CD14-positive monocyte (primary cell): ENCODE measurements around the gene KRTAP5-10. TPM values are rescaled to one million over a fixed set of nuclear protein-coding genes. Genes with fewer than 3 reads are reported as not detected.

Source experiments
- DNase-seq, 3 donors: peaks; one replicate each; pipeline ENCODE4 v3.0.0-alpha.2; 2011 to 2022
- H2AFZ ChIP-seq: 2 replicates; pipeline ENCODE4 v1.6.0; 2012; ENCODE audit warnings: mild to moderate bottlenecking, low read depth, low read length, inconsistent platforms; ENCODE audit not compliant: insufficient read depth, poor library complexity, severe bottlenecking
- H3K27ac ChIP-seq, 2 donors: 1 replicate in 1 of 2; 2 replicates in 1 of 2; pipeline ENCODE4 v1.5.1; 2012 to 2013; ENCODE audit warnings: low read length in 2 of 2, control low read depth in 1 of 2, inconsistent platforms in 1 of 2, low read depth in 1 of 2, mild to moderate bottlenecking in 1 of 2
- H3K27me3 ChIP-seq, 2 donors: one replicate each; pipeline versions ENCODE4 v1.6.0 to v1.6.1; 2011 to 2013; ENCODE audit warnings: low read length in 2 of 2; ENCODE audit not compliant: control insufficient read depth in 2 of 2, insufficient read depth in 2 of 2
- H3K36me3 ChIP-seq, 2 donors: replicated peaks in 1 of 2; 1 replicate in 1 of 2; 2 replicates in 1 of 2; pipeline versions ENCODE4 v1.5.1 to v1.6.1; 2012 to 2013; ENCODE audit warnings: low read length in 2 of 2, control low read depth in 1 of 2, inconsistent platforms in 1 of 2, mild to moderate bottlenecking in 1 of 2; ENCODE audit not compliant: insufficient read depth in 2 of 2, control insufficient read depth in 1 of 2
- H3K4me1 ChIP-seq, 2 donors: 1 replicate in 1 of 2; 2 replicates in 1 of 2; pipeline versions ENCODE4 v1.5.1 to v1.6.1; 2012 to 2013; ENCODE audit warnings: low read length in 2 of 2, control low read depth in 1 of 2, inconsistent platforms in 1 of 2, mild to moderate bottlenecking in 1 of 2, moderate library complexity in 1 of 2; ENCODE audit not compliant: insufficient read depth in 2 of 2, control insufficient read depth in 1 of 2
- H3K4me2 ChIP-seq: replicated peaks from 2 replicates; pipeline ENCODE3; 2012; ENCODE audit warnings: low read length, moderate library complexity, mild to moderate bottlenecking; ENCODE audit not compliant: poor library complexity, severe bottlenecking; ENCODE audit errors: extremely low read depth
- H3K4me3 ChIP-seq, 3 experiments: fragments of 200-600 bp in 1 of 3; sonication (generic) in 1 of 3; replicated peaks in 1 of 3; 1 replicate in 2 of 3; 2 replicates in 1 of 3; pipeline ENCODE4 v1.5.1; 2011 to 2013; ENCODE audit warnings: low read length in 3 of 3, mild to moderate bottlenecking in 3 of 3, control low read depth in 2 of 3, low read depth in 2 of 3, inconsistent platforms in 1 of 3, moderate library complexity in 1 of 3
- H3K79me2 ChIP-seq: 2 replicates; pipeline ENCODE4 v1.6.0; 2012; ENCODE audit warnings: mild to moderate bottlenecking, control low read depth, inconsistent platforms, low read length, moderate library complexity; ENCODE audit not compliant: insufficient read depth
- H3K9ac ChIP-seq: 2 replicates; pipeline ENCODE4 v1.6.0; 2017; ENCODE audit warnings: low read length, mild to moderate bottlenecking; ENCODE audit not compliant: insufficient read depth, poor library complexity, severe bottlenecking
- H3K9me3 ChIP-seq, 2 donors: replicated peaks in 1 of 2; 1 replicate in 1 of 2; 2 replicates in 1 of 2; pipeline versions ENCODE4 v1.5.1 to v1.6.1; 2012 to 2013; ENCODE audit warnings: low read length in 2 of 2, control low read depth in 1 of 2; ENCODE audit not compliant: control insufficient read depth in 1 of 2, insufficient read depth in 1 of 2
- H4K20me1 ChIP-seq: 2 replicates; pipeline ENCODE4 v1.6.0; 2012; ENCODE audit warnings: mild to moderate bottlenecking, low read length, control low read depth, moderate library complexity; ENCODE audit not compliant: insufficient read depth
- H3K27ac Mint-ChIP-seq, 7 donors: one replicate each; pipeline ENCODE4 v1.8.0; 2020; ENCODE audit warnings: mild to moderate bottlenecking in 7 of 7, mixed read lengths in 7 of 7, moderate library complexity in 6 of 7, inconsistent platforms in 2 of 7
- H3K27me3 Mint-ChIP-seq, 3 donors: one replicate each; pipeline ENCODE4 v1.8.0; 2021 to 2022; ENCODE audit warnings: low read depth in 3 of 3, mild to moderate bottlenecking in 3 of 3, mixed read lengths in 3 of 3, moderate library complexity in 3 of 3, inconsistent platforms in 1 of 3
- H3K36me3 Mint-ChIP-seq, 2 donors: one replicate each; pipeline ENCODE4 v1.8.0; 2020; ENCODE audit warnings: mixed read lengths in 2 of 2, inconsistent platforms in 1 of 2, mild to moderate bottlenecking in 1 of 2
- H3K4me1 Mint-ChIP-seq: one replicate; pipeline ENCODE4 v1.8.0; 2020; ENCODE audit warnings: mild to moderate bottlenecking, mixed read lengths
- H3K4me3 Mint-ChIP-seq, 2 donors: one replicate each; pipeline ENCODE4 v1.8.0; 2020; ENCODE audit warnings: mild to moderate bottlenecking in 2 of 2, mixed read lengths in 2 of 2, moderate library complexity in 1 of 2
- H3K9me3 Mint-ChIP-seq, 7 donors: one replicate each; pipeline ENCODE4 v1.8.0; 2020 to 2022; ENCODE audit warnings: mixed read lengths in 7 of 7, mild to moderate bottlenecking in 6 of 7, moderate library complexity in 6 of 7, inconsistent platforms in 2 of 7
- CTCF ChIP-seq: fragments of 200-600 bp; IDR thresholded peaks from one replicate; pipeline ENCODE4 v1.8.0; 2022; ENCODE audit warnings: antibody characterized with exemption, mild to moderate bottlenecking
- WGBS: methylation state at CpG from one replicate; pipeline ENCODE4 v1.1.5; 2013; ENCODE audit warnings: missing lambda C conversion rate; ENCODE audit not compliant: insufficient coverage; 5-methylcytosine and 5-hydroxymethylcytosine counted together
- intact Hi-C, 2 donors: fragments of 100-400 bp; cut with micrococcal nuclease; formaldehyde crosslinking; loops; one replicate each; pipeline versions ENCODE4 v1.15.0 to v1.15.1; 2023
- polyA plus RNA-seq, 3 donors: library from polyadenylated mRNA; depleted of rRNA in 1 of 3; unstranded in 2 of 3; stranded (reverse) in 1 of 3; fragments of 300-500 nt in 2 of 3; fragments of >200 nt in 1 of 3; fragmentation: Illumina TruSeq in 2 of 3; gene quantifications; 1 replicate in 2 of 3; 2 replicates in 1 of 3; pipeline ENCODE4 v1.2.3, GENCODE V29; 2012 to 2021

Gene KRTAP5-10
- polyA plus RNA-seq, 3 donors: not detected

GRCh38 chr11:71519546-71519945 is 45.8 kb upstream of the KRTAP5-10 start:
- no peaks in the 10 kb centered on the region for H4K20me1 ChIP-seq
- intact Hi-C loops: no loop called here
- no peaks in the 10 kb centered on the region for H3K9me3 ChIP-seq
- H3K79me2 ChIP-seq: no peaks in the 10 kb centered on the region
- H3K4me1 ChIP-seq: no peaks in the 10 kb centered on the region
- no peak overlapping the region for H2AFZ ChIP-seq
- Mint-ChIP-seq H3K36me3 (no peaks in the 10 kb centered on the region), H3K27ac (no peak overlapping the region), H3K4me1 (no peaks in the 10 kb centered on the region), H3K9me3 (peaks cover 0 to 7% (median 0%) of the 10 kb centered on the region in 7 donors), H3K4me3 (no peak overlapping the region), H3K27me3 (no peaks in the 10 kb centered on the region)
- H3K4me2 ChIP-seq: no peak overlapping the region
- DNase-seq: no peak
- WGBS: 92% methylated on average over 10 of the region's 10 CpGs
- no peaks in the 10 kb centered on the region for H3K36me3 ChIP-seq
- no peak for TF ChIP-seq CTCF
- no peak overlapping the region for H3K27ac ChIP-seq
- H3K4me3 ChIP-seq: no peak overlapping the region
- H3K9ac ChIP-seq: no peak overlapping the region
- no peaks in the 10 kb centered on the region for H3K27me3 ChIP-seq

- Histone ChIP-seq H3K36me3 (no peaks in the 10 kb centered on the region), H3K79me2 (no peaks in the 10 kb centered on the region), H3K9me3 (no peaks in the 10 kb centered on the region), H3K9ac (no peak overlapping the region), H3K4me1 (no peaks in the 10 kb centered on the region), H3K27me3 (no peaks in the 10 kb centered on the region), H3K27ac (no peak overlapping the region), H4K20me1 (no peaks in the 10 kb centered on the region), H3K4me2 (no peak overlapping the region), H2AFZ (no peak overlapping the region), H3K4me3 (no peak overlapping the region)
- DNase-seq: no peak
- TF ChIP-seq CTCF: no peak
- Mint-ChIP-seq H3K4me3 (no peak overlapping the region), H3K36me3 (no peaks in the 10 kb centered on the region), H3K27ac (no peak overlapping the region), H3K4me1 (no peaks in the 10 kb centered on the region), H3K27me3 (peaks cover 2 to 6% (median 2%) of the 10 kb centered on the region in 3 donors), H3K9me3 (peaks cover 0 to 6% (median 0%) of the 10 kb centered on the region in 7 donors)
- WGBS: 92% methylated on average over 2 of the region's 3 CpGs
- intact Hi-C loops: no loop called here
Observed at GRCh38 chr11:71525188-71525937, 40.0 kb upstream of the KRTAP5-10 start.
